HG03460 (cell line): Measurements from ENCODE around the gene ZSCAN25.
"Not testable (repeated sequence)": the region's sequence is repeated elsewhere in the genome, so short reads cannot be mapped to it uniquely, and the experiment has no call there.

Source experiments
- ATAC-seq: cut with Tn5 transposase; IDR thresholded peaks from one replicate; pipeline ENCODE4 v1.9.1; 2021; ENCODE audit not compliant: unreplicated experiment

ZSCAN25 gene

DNA sequence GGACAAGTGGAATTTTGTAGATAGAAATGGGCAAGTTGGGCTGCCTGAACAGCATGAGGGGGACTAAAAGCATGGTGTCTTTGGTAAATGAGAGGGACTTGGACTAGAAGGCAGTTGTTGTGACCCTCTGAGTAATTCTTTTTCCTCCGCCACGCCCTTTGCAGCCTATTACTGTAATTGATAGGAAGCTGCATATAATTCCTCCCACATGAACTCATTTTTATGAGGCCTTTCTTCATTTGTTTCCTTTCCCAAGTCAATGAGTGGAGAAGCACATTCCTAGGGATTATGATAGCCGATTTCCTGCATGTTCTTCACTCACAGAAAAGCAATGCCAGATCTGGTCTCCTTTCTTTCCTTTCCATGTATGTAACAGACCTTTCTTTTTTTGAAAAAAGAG lies 27.7 kb downstream of the ZSCAN25 start:
- ATAC-seq, result no peak

DNA sequence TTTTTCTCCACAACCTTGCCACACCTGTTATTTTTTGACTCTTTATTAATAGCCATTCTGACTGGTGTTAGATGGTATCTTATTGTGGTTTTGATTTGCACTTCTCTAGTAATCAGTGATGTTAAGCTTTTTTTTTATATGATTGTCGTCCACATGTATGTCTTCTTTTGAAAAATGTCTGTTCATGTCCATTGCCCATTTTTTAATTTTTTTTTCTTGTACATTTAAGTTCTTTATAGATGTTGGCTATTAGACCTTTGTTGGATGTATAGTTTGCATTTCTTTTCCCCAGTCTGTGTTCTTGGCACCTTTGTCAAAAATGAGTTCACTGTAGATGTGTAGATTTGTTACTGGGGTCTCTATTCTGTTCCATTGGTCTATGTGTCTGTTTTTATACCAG lies 28.8 kb downstream of the ZSCAN25 start:
- ATAC-seq, result no peak

DNA sequence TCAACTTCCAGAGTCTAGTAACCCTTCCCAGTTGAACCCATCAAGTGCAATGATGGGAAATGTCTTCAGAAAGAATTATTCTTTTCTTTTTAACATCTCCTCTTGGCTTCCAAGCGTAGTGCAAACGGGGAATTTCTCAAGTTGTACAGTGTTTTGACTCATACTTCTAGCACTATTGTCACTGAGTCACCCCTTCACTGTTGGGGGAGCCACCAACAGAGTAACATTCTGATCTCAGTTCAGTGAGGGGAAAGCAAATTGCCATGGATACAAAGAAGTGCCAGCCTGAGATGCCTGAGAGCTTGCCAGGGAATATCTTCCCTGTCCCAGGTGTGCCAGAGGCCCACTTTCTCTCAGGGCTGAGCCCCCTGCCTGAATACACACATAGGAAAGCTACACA lies 32.1 kb downstream of the ZSCAN25 start:
- ATAC-seq, result no peak

DNA sequence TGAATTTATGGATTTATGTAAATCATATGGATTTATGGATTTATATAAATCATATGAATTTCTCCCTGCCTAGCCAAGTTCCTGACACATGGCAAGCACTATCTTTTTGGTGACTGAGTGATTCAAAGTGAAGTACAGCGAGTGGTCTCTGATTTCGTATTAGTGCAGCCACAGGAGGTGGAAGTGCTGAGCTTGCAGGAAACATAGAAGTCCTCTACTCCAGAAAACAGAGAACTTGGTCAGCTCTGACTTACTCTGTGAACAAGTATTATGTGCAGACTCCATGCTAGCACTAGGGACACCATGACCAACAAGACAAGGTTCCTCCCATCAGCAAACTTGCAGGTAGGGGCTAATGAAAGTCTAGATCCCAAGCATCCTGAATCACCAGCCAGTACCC lies 34.5 kb downstream of the ZSCAN25 start:
- ATAC-seq, result no peak

DNA sequence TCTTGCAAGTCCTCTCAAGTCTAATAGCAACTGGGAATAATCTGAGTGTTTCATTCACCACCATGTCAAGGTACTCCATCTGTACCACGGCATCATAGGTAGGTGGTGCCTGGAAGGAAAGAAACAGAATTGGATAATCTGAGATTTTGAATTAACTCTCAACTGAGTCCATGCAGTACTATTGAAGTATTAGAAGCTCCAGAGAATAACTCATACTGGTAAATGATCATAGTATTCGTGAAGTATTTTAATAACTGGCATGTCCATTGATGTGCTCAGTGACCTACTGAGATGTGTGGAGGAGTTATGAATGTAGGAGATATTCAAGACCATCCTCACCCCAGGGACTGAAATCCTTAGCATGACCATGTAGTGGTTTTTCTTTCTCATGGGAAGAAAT lies 35.9 kb downstream of the ZSCAN25 start:
- ATAC-seq, result no peak

DNA sequence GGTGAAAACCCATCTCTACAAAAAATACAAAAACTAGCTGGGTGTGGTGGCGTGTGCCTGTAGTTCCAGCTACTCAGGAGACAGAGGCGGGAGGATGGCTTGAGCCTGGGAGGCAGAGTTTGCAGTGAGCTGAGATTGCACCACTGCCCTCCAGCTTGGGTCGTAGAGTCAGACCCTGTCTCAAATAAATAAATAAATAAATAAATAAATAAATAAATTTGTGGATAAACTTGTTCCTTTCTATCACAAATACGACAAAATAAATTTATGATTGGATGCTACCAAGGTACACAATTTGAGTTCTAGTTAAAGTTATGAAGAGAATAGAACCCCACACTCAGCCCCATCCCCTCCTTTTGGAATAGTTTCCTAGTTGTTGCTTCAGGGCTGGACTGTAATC lies 36.5 kb downstream of the ZSCAN25 start:
- ATAC-seq, result not testable (repeated sequence)

DNA sequence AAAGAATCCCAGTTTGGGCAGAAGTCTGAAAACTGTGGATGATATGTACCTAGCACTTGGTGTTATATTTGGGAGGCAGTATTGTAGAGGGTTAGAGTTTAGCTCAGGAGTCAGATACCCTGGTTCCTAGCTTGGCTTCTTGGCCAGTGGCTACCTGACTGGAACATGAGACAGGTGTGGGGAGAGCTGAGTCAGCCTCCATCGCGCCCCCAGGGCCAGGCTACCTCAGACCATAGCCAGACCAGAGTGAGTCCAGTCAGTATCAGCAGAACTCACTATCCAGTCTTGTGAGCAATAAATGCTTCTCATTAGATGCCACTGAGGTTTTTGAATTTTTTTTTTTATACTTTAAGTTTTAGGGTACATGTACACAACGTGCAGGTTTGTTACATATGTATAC lies 37.0 kb downstream of the ZSCAN25 start:
- no peak for ATAC-seq

DNA sequence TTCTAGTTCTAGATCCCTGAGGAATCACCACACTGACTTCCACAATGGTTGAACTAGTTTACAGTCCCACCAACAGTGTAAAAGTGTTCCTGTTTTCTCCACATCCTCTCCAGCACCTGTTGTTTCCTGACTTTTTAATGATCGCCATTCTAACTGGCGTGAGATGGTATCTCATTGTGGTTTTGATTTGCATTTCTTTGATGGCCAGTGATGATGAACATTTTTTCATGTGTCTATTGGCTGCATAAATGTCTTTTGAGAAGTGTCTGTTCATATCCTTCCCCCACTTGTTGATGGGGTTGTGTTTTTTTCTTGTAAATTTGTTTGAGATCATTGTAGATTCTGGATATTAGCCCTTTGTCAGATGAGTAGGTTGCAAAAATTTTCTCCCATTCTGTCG lies 37.9 kb downstream of the ZSCAN25 start:
- ATAC-seq, result not testable (repeated sequence)

DNA sequence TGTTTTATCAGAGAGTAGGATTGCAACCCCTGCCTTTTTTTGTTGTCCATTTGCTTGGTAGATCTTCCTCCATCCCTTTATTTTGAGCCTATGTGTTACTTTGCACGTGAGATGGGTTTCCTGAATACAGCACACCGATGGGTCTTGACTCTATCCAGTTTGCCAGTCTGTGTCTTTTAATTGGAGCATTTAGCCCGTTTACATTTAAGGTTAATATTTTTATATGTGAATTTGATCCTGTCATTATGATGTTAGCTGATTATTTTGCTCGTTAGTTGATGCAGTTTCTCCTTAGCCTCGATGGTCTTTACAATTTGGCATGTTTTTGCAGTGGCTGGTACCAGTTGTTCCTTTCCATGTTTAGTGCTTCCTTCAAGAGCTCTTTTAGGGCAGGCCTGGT lies 41.1 kb downstream of the ZSCAN25 start:
- not testable (repeated sequence) for ATAC-seq

DNA sequence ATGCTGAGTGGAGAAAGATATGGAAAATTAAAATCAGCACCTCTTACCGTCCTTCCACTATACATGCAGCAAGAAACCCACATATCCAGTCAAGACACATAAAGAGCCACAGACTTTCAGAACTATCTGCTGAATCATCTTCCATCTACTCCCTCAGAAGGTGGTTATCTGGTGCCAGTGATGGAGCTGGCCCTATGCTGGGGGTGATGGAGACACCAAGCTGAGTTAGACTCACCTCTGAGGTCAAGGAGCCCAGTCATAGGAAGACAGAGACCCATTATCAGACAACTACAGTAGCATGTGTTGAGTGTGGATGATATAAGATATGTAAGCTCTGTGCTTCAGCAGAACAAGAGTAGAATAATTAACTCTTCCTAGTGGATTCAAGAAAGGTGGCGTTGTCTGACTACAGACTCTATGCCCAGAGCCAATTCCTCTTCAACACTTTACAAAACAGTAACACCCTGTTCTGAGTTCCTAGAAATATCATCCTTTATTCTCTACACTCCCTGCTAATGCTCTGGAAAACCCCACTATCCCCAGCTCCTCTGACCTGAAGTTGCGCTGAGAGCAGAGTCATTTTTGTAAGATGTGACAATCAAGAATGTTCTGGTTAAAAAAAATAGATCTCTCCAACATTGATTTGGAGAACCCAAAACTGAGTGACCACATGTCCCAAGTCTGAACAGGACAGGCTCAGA lies 48.7 kb downstream of the ZSCAN25 start:
- ATAC-seq, result no peak

DNA sequence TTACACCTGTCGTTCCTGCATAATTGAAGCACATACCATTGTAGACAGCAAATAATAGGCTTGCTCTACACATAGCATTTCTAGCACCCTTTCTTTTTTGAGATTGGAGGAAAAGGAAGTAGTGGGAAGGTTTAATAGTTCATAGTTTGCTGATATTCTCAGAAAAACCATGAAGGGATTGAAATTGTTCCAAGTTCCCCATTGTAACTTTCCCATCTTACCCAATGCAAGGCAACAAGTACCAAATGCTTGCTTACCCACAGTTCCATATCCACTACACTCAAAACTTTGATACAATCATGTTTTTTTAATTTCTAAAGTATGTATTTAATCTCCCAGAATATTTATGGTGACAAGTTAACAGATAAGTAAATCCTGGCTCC lies 49.3 kb downstream of the ZSCAN25 start:
- ATAC-seq, result no peak

DNA sequence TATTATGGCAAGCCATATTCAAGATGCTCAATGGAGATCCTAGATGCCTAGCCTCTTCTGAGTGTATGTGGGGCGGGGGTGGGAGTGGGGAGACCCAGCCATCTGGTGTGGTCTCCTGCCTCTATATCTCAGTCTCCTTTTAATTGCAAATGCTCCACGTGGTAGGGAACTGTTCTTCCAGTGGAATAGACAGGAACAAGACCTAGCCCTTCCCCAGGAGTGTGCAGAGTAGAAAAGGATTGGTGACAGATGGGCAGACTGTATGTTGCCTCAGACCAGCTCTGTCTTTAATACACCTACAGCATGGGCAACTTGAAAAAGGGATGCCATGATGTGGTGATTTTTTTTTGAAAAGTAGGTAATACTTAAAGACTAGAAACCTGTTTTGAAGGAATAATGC lies 50.4 kb downstream of the ZSCAN25 start:
- no peak for ATAC-seq

DNA sequence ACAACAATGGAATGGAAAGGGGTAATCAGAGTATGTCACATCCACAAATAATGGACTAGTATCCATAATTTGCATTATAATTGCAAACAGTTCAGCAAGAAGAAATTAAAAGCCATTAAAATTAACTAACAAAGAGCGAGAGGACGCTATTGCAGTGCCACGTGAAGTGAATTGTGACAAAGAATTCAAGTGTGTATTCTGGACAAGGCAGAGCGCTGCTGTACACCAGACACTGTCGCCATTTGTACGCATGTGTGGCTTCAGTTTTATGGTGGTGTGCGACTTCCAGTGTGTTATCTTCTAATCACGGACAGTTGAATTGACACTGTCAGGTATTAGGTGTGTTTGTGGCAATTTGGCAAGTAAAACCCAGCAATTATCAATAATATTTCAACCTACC lies 51.8 kb downstream of the ZSCAN25 start:
- ATAC-seq, result no peak

DNA sequence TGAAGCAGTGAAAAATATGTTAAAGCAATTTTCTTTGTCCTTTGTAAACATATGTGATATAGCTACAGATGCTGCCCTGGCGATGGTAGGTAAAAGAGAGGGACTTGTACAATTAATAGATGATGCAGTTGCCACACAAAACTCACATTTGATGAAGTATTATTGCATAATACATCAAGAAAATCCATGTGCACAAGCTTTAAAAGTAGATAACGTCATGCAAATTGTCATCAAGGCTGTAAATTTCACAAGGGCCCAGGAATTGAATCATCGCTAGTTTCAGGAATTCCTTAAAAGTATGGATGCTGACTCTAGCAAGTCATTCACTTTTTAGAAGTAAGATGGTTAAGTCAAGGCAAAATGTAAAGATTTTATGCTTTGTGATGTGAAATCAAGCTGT lies 53.0 kb downstream of the ZSCAN25 start:
- ATAC-seq, result no peak

DNA sequence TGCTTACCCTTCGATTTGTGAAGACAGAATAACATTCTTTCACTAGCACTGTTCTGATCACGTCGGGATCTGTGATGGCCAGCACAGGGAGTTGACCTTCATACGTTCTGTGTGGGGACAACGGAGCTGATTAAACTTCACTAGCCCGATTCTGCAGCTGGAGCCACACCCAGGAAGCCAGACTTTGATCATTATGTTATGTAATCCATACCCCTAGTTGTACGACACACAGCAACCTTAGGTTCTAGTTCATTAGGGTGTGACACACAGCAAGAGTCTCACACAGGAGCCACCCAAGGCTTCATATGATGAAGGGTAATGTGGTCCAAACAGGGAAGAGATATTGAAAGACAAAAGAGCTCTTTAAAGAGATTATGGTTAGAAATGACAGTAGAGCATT lies 55.8 kb downstream of the ZSCAN25 start:
- no peak for ATAC-seq

DNA sequence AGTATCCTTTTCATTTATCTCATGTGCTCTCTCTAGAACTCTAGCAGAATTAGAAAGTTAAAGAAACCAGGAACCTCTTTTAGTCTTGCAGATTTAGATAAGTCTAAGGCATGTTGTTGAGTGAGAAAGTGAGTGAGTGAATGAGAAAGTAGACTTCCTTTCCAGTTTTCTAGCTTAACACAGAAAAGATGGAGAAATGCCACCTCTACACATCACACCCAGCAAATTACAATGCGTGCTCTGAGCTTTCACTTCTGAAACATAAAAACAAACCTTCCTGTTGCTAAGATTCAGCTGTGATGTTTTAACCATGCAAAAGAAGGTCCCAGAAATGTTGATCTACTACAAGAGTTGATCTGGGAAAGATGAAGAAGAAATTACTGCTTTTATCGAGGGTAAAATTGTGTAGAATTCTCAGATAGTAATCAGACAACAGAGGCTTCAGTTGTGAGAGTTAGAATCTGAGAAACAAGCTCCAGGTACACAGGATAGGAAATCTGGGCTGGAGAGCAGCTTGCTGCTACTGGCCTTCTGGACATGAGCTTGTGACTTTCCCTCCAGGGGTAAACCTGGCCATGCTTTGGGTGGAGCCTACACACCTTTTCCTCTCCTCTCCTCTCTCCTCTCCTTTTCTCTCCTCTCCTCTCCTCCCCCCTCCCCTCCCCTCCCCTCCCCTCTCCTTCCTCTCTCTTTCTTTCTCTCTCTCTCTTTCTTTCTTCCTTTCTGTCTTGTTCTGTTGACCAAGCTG lies 58.4 kb downstream of the ZSCAN25 start:
- no peak for ATAC-seq

DNA sequence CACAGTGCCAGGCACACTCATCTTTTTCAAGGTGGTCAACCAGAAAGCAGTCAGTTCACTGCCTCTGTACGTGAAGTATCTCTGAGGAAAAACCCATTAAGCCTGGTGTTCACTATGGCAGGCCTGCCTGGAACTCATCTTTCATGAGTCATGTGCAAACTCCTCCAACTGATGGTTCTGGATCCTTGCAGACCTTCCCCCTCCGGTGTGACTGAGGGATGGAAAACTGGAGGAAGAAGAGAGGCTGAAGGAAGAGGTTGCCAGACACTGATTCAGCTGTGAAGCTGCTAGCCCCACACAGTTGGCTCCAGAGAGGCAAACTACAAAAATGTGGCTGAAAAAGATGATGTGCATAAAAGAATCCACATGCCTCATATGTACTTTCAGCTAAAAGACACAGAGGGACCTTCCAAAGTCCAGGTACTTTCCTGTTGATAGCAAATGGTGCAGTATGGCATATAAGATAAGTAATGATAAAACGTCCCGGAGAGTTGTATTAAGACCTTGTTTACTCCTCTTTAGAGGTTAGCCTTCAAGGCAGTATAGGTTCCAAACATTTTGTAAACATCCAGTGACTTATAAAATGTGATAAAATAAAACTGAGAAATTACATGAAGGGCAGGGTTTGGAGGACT lies 60.4 kb downstream of the ZSCAN25 start:
- ATAC-seq, result no peak

DNA sequence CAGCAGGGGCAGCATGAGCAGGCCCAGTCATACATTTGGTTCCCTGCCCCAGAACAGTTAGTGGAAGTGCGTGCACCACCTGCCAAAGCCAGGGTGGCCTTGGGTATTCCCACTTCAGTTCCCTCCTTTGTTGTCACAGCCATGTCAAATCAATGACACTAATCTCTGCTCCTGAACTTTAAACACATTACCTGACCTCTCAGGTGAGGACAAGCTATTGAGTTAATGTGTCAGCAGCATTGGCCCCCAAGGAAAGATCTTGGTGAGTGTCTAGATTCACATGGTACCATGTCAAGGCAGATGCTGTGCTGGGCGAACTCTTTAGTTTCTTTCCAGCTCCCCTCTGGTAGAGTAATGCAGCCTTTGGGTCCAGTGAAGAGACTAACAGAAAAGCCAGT lies 60.9 kb downstream of the ZSCAN25 start:
- no peak for ATAC-seq

DNA sequence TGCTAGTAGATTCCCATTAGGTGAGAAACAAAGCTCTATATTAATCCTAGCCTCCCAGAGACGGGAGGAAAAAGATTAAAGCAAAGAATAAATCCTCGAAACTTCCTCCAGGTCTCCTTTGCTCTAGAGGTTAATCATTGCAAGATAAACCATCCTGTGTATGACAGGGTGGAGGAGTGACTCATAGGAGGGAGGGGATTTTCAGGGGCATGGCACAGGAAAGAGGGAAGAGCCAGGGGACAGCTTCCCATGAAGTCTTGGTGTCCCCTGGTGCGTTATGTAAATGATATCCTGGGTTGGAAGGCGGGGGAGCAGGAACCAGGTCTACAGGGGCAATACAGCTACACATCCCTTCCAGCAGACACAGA lies 62.3 kb downstream of the ZSCAN25 start:
- ATAC-seq, result no peak

DNA sequence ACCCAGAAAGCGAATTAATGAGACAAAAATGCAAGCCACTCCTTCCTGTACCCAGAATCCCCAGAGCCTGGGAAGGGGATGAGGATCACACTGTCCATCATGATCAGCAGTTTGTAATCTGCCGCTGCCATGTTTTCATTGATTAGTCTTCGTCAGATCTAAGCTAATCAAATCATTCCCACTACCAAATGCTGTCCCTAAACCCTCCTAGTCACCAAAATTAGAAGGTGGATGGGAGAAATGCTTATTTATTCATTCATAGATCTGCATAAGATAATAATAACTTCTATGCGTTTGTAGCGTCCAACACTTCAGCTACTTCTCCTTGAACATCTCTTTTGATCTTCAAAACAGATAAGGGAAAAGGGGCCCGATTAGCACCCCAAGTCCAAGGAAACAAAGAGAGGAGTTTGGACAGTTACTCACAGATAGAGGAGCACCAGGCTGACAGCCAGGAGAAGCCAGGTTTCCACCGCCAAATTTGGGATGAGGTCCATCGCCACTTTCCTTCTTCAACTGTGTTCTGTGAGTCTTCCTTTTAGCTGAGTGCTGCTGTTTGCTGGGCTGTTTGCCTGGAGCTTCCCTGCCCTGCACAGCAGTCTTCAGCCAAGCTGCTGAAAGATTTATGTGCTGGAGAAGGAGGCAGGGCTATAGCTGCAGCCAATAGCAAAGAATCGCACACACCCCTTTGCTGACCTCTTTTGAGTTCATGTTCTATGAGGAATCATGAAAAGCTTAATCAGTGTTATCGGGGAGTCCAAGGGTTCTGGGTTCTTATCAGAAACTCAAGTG lies 62.9 kb downstream of the ZSCAN25 start, which contains the start of gene CYP3A5:
TSS of gene CYP3A5 (minus strand) at position 597 of the 792 bp plus-strand sequence. CDS start at position 497, 100 bp downstream.
- ATAC-seq, result no peak
